Fibroblast of lung (primary cell): Measurements from ENCODE around the gene POU2F2. TPM values are rescaled to one million over a fixed set of nuclear protein-coding genes. Genes with fewer than 3 reads are reported as not detected.

Source experiments
- DNase-seq, 2 donors: peaks; one replicate each; pipeline versions ENCODE4 v3.0.0 to v3.0.0-alpha.2; 2010; ENCODE audit warnings: low read depth in 2 of 2
- H2AFZ ChIP-seq: 2 replicates; pipeline ENCODE4 v1.5.1; 2012; ENCODE audit warnings: low read length, control low read depth, inconsistent platforms
- H3K27ac ChIP-seq: 2 replicates; pipeline ENCODE4 v1.5.1; 2011; ENCODE audit warnings: low read length, control low read depth; ENCODE audit not compliant: insufficient read depth
- H3K27me3 ChIP-seq: 2 replicates; pipeline ENCODE4 v1.5.1; 2011; ENCODE audit warnings: mild to moderate bottlenecking, low read length; ENCODE audit not compliant: control insufficient read depth, insufficient read depth
- H3K36me3 ChIP-seq: 2 replicates; pipeline ENCODE4 v1.5.1; 2011; ENCODE audit warnings: low read length; ENCODE audit not compliant: control insufficient read depth, insufficient read depth
- H3K4me1 ChIP-seq: 2 replicates; pipeline ENCODE4 v1.5.1; 2011; ENCODE audit warnings: low read length; ENCODE audit not compliant: control insufficient read depth, insufficient read depth; ENCODE audit errors: extremely low read depth
- H3K4me2 ChIP-seq: 2 replicates; pipeline ENCODE4 v1.5.1; 2011; ENCODE audit warnings: low read length, control low read depth; ENCODE audit not compliant: insufficient read depth; ENCODE audit errors: extremely low read depth
- H3K4me3 ChIP-seq, 4 experiments: fragments of 200-600 bp in 1 of 4; sonication (generic) in 1 of 4; replicated peaks in 1 of 4; 2 replicates each; pipeline ENCODE4 v1.5.1; 2011 to 2016; ENCODE audit warnings: low read length in 4 of 4, low read depth in 3 of 4, mild to moderate bottlenecking in 3 of 4, control low read depth in 2 of 4, inconsistent platforms in 1 of 4, mixed read lengths in 1 of 4; ENCODE audit not compliant: insufficient read depth in 1 of 4; ENCODE audit errors: control extremely low read depth in 1 of 4
- H3K79me2 ChIP-seq: 2 replicates; pipeline ENCODE4 v1.5.1; 2012; ENCODE audit warnings: mild to moderate bottlenecking, low read length, inconsistent platforms; ENCODE audit not compliant: control insufficient read depth, insufficient read depth
- H3K9ac ChIP-seq: 2 replicates; pipeline ENCODE4 v1.5.1; 2011; ENCODE audit warnings: mild to moderate bottlenecking, low read length, control low read depth; ENCODE audit not compliant: insufficient read depth
- H3K9me3 ChIP-seq: 2 replicates; pipeline ENCODE4 v1.5.1; 2012; ENCODE audit warnings: low read depth, low read length; ENCODE audit not compliant: control insufficient read depth, insufficient read depth
- H4K20me1 ChIP-seq: 2 replicates; pipeline ENCODE4 v1.5.1; 2011; ENCODE audit warnings: low read length; ENCODE audit not compliant: control insufficient read depth, insufficient read depth; ENCODE audit errors: extremely low read depth
- CTCF ChIP-seq, 2 donors: IDR thresholded peaks in 1 of 2; conservative IDR thresholded peaks in 1 of 2; 1 replicate in 1 of 2; 2 replicates in 1 of 2; pipeline ENCODE4 v1.5.1; 2011 to 2012; ENCODE audit warnings: low read length in 2 of 2, control low read depth in 1 of 2, inconsistent platforms in 1 of 2, low read depth in 1 of 2, mild to moderate bottlenecking in 1 of 2
- EZH2 ChIP-seq: IDR thresholded peaks from 2 replicates; pipeline ENCODE4 v1.5.1; 2012; ENCODE audit warnings: low read length, control low read depth, mild to moderate bottlenecking; ENCODE audit errors: missing control alignments
- polyA plus RNA-seq, 2 donors: library from polyadenylated mRNA; depleted of rRNA in 1 of 2; stranded (reverse) in 1 of 2; unstranded in 1 of 2; fragments of >200 nt; gene quantifications; 2 replicates each; pipeline ENCODE4 v1.2.1, GENCODE V29; 2011 to 2012; ENCODE audit warnings: missing spikeins in 1 of 2
- total RNA-seq: library from RNA; depleted of rRNA; stranded (reverse); fragments of >200 nt; gene quantifications from 2 replicates; pipeline ENCODE4 v1.2.1, GENCODE V29; 2014

Gene POU2F2
- total and polyA plus RNA-seq, 2 donors (not counting 1 experiment from before 2014, with no cell fraction given), result 0.17 to 0.31 TPM

GRCh38 chr19:42064432-42064831 is 67.8 kb downstream of the POU2F2 start:
- no peak overlapping the region for H2AFZ ChIP-seq
- H3K9ac ChIP-seq, result no peak overlapping the region
- peaks cover 31% of the 10 kb centered on the region for H3K27me3 ChIP-seq

GRCh38 chr19:42062381-42062780 is 69.9 kb downstream of the POU2F2 start:
- Histone ChIP-seq H3K4me1 (no peaks in the 10 kb centered on the region), H3K27ac (no peak overlapping the region), H3K79me2 (no peaks in the 10 kb centered on the region), H3K27me3 (peaks cover 15% of the 10 kb centered on the region), H3K4me2 (no peak overlapping the region), H3K9me3 (no peaks in the 10 kb centered on the region), H4K20me1 (no peaks in the 10 kb centered on the region), H3K36me3 (no peaks in the 10 kb centered on the region), H3K4me3 (no peak overlapping the region), H3K9ac (no peak overlapping the region), H2AFZ (no peak overlapping the region)
- TF ChIP-seq EZH2, result no peak
- no peak for TF ChIP-seq CTCF (conservative IDR thresholded peaks at IDR 0.05 in 1 of 2, IDR thresholded peaks at IDR 0.05 in 1 of 2; ENCODE audit: low read depth in 1 of 2, low read length in 2 of 2)
- no peak for DNase-seq

More at GRCh38 chr19:42064432-42064831, 67.8 kb downstream of the POU2F2 start:
- no peaks in the 10 kb centered on the region for H3K36me3 ChIP-seq
- no peaks in the 10 kb centered on the region for H3K9me3 ChIP-seq
- TF ChIP-seq EZH2 (no peak), CTCF (conservative IDR thresholded peaks at IDR 0.05 in 1 of 2, IDR thresholded peaks at IDR 0.05 in 1 of 2; ENCODE audit: low read depth in 1 of 2, low read length in 2 of 2) (no peak)
- DNase-seq, result no peak
- no peak overlapping the region for H3K27ac ChIP-seq
- H3K4me3 ChIP-seq, result no peak overlapping the region
- no peak overlapping the region for H3K4me2 ChIP-seq
- H4K20me1 ChIP-seq, result no peaks in the 10 kb centered on the region
- no peaks in the 10 kb centered on the region for H3K4me1 ChIP-seq
- no peaks in the 10 kb centered on the region for H3K79me2 ChIP-seq

- no peaks in the 10 kb centered on the region for H4K20me1 ChIP-seq
- no peak overlapping the region for H3K4me2 ChIP-seq
- H3K4me3 ChIP-seq, result no peak overlapping the region
- peaks cover 10% of the 10 kb centered on the region for H3K27me3 ChIP-seq
- H3K36me3 ChIP-seq, result no peaks in the 10 kb centered on the region
- DNase-seq, result no peak
- H3K4me1 ChIP-seq, result no peaks in the 10 kb centered on the region
- TF ChIP-seq EZH2, result no peak
- TF ChIP-seq CTCF (conservative IDR thresholded peaks at IDR 0.05 in 1 of 2, IDR thresholded peaks at IDR 0.05 in 1 of 2; ENCODE audit: low read depth in 1 of 2, low read length in 2 of 2), result no peak
- no peak overlapping the region for H3K27ac ChIP-seq
- H3K9me3 ChIP-seq, result no peaks in the 10 kb centered on the region
- H2AFZ ChIP-seq, result no peak overlapping the region
- H3K9ac ChIP-seq, result no peak overlapping the region
- H3K79me2 ChIP-seq, result no peaks in the 10 kb centered on the region
These were observed 72.1 kb downstream of the POU2F2 start for GRCh38 chr19:42060117-42060516.
